Measurements from ENCODE around the gene RLIM.
"Not testable (repeated sequence)": the region's sequence is repeated elsewhere in the genome, so short reads cannot be mapped to it uniquely, and the experiment has no call there.

RLIM gene
- total RNA-seq, result 248 to 410 reads per million in 2 donors

- peak; percentile 74 to 98 (median 89) for DNase-seq
These were observed at the start of gene RLIM for GRCh38 chrX:74614093-74614909. TSS of gene RLIM (minus strand) at chrX:74614624. CDS start at chrX:74595977, 18,647 bp downstream.

- no peak for DNase-seq
These were observed 41.8 kb upstream of the RLIM start for GRCh38 chrX:74656079-74656745.

GRCh38 chrX:74654953-74655352 lies 40.5 kb upstream of the RLIM start:
- DNase-seq, result not testable (repeated sequence)

- DNase-seq, result no peak
These were observed 22.4 kb upstream of the RLIM start for GRCh38 chrX:74636749-74637314.

GRCh38 chrX:74613370-74614092 lies 893 bp downstream of the RLIM start:
- DNase-seq, result peak in 1 of 5 experiments; percentile 37

GRCh38 chrX:74606799-74607198 lies 7.6 kb downstream of the RLIM start:
- no peak for DNase-seq

- no peak for DNase-seq
These were observed 8.1 kb downstream of the RLIM start for GRCh38 chrX:74606342-74606741.

GRCh38 chrX:74603040-74603439 lies 11.4 kb downstream of the RLIM start:
- DNase-seq, result no peak

- DNase-seq, result no peak
These were observed 12.3 kb downstream of the RLIM start for GRCh38 chrX:74602142-74602541.

- no peak for DNase-seq
These were observed 20.8 kb downstream of the RLIM start for GRCh38 chrX:74593593-74593992.

- DNase-seq, result no peak
These were observed 28.7 kb downstream of the RLIM start for GRCh38 chrX:74585766-74586165.

GRCh38 chrX:74579597-74580198 lies 34.7 kb downstream of the RLIM start:
- DNase-seq, result peak in 1 of 5 experiments; percentile 3

GRCh38 chrX:74578137-74578536 lies 36.3 kb downstream of the RLIM start:
- DNase-seq, result peak in 1 of 5 experiments; percentile 64

GRCh38 chrX:74557378-74557777 lies 57.0 kb downstream of the RLIM start:
- no peak for DNase-seq

GRCh38 chrX:74551934-74552333 lies 62.5 kb downstream of the RLIM start:
- no peak for DNase-seq

- peak; percentile 70 to 79 (median 74) for DNase-seq
These were observed 64.1 kb downstream of the RLIM start for GRCh38 chrX:74550295-74550802.

GRCh38 chrX:74546984-74547383 lies 67.4 kb downstream of the RLIM start:
- DNase-seq, result no peak

GRCh38 chrX:74545880-74546523 lies 68.4 kb downstream of the RLIM start:
- DNase-seq, result no peak

GRCh38 chrX:74540635-74541249 lies 73.7 kb downstream of the RLIM start:
- DNase-seq, result no peak

GRCh38 chrX:74536832-74537371 lies 77.5 kb downstream of the RLIM start:
- DNase-seq, result peak in 1 of 5 experiments; percentile 8

Measured in T-helper 2 cell (primary cell).